Measurements from ENCODE around the gene OSBPL6.
A peak's percentile ranks its signal among the peaks of the same experiment; 100 is the strongest.
"Not testable (repeated sequence)": the region's sequence is repeated elsewhere in the genome, so short reads cannot be mapped to it uniquely, and the experiment has no call there.

The OSBPL6 gene

GRCh38 chr2:178344121-178344520 lies 149.8 kb downstream of the OSBPL6 start:
- FAIRE-seq (no peak), DNase-seq (ENCODE audit: insufficient read length, low spot score) (no peak)
- TF ChIP-seq CTCF (IDR thresholded peaks at IDR 0.05; ENCODE audit: insufficient read depth, missing control alignments), result no peak

- DNase-seq (ENCODE audit: insufficient read length, low spot score), result no peak
- no peak for TF ChIP-seq CTCF (IDR thresholded peaks at IDR 0.05; ENCODE audit: insufficient read depth, missing control alignments)
- no peak for FAIRE-seq
Measured at GRCh38 chr2:178345951-178346350, 151.6 kb downstream of the OSBPL6 start.

GRCh38 chr2:178350051-178350450 lies 155.7 kb downstream of the OSBPL6 start:
- FAIRE-seq (no peak), DNase-seq (ENCODE audit: insufficient read length, low spot score) (no peak)
- TF ChIP-seq CTCF (IDR thresholded peaks at IDR 0.05; ENCODE audit: insufficient read depth, missing control alignments), result no peak

- not testable (repeated sequence) for FAIRE-seq
Measured at GRCh38 chr2:178357704-178358103, 163.4 kb downstream of the OSBPL6 start.

GRCh38 chr2:178359192-178359912 lies 165.0 kb downstream of the OSBPL6 start:
- TF ChIP-seq CTCF (IDR thresholded peaks at IDR 0.05; ENCODE audit: insufficient read depth, missing control alignments), result no peak
- FAIRE-seq (peak; percentile 80), DNase-seq (ENCODE audit: insufficient read length, low spot score) (no peak)

More at GRCh38 chr2:178357704-178358103, 163.4 kb downstream of the OSBPL6 start:
- DNase-seq (ENCODE audit: insufficient read length, low spot score), result not testable (repeated sequence)

GRCh38 chr2:178361588-178361987 lies 167.3 kb downstream of the OSBPL6 start:
- no peak for TF ChIP-seq CTCF (IDR thresholded peaks at IDR 0.05; ENCODE audit: insufficient read depth, missing control alignments)
- DNase-seq (ENCODE audit: insufficient read length, low spot score), result no peak
- peak; percentile 92 for FAIRE-seq

GRCh38 chr2:178363252-178363651 lies 168.9 kb downstream of the OSBPL6 start:
- no peak for FAIRE-seq
- no peak for DNase-seq (ENCODE audit: insufficient read length, low spot score)
- no peak for TF ChIP-seq CTCF (IDR thresholded peaks at IDR 0.05; ENCODE audit: insufficient read depth, missing control alignments)

Measured in D721Med (cell line).